ENCODE data around the gene SLC25A38. TPM values are rescaled to one million over a fixed set of nuclear protein-coding genes. Genes with fewer than 3 reads are reported as not detected.

Gene SLC25A38
- total RNA-seq, 1 experiment from 2014 or later = 26.7 TPM

- ChIA-PET POLR2A (interaction anchor here (1.6 kb wide), 1 partner anchor 10 kb away, joined by 3 read pairs; no protein-coding TSS in a partner anchor), RAD21 (ENCODE audit: low non-redundant PET in 1 of 2, low total read pairs in 2 of 2, uncharacterized antibody in 2 of 2, unreplicated experiment in 2 of 2) (no interaction called here), CTCF (no interaction called here)
- no peak overlapping the region for H2AFZ ChIP-seq (ENCODE audit: low read depth, low read length, poor library complexity, severe bottlenecking)
- no peaks in the 10 kb centered on the region for H3K9me2 ChIP-seq (ENCODE audit: insufficient read depth)
- no peak overlapping the region for H3K4me3 ChIP-seq (replicated peaks in 1 of 2; ENCODE audit: low read depth in 1 of 2, low read length in 2 of 2)
- H3K4me1 ChIP-seq (ENCODE audit: control insufficient read depth in 1 of 2, insufficient read depth in 2 of 2, low read length in 2 of 2) = peaks cover 4 to 15% of the 10 kb centered on the region in 2 experiments
- H3K9ac ChIP-seq (ENCODE audit: low read length) = no peak overlapping the region
- DNase-seq (ENCODE audit: low read depth, low spot score) = no peak
- no TSS peak for BruUV-seq (replicated peaks)
- no peaks in the 10 kb centered on the region for H4K20me1 ChIP-seq (ENCODE audit: insufficient read depth)
- peaks cover 0 to 4% of the 10 kb centered on the region in 2 experiments; a peak in 3 of 4 replicates for H3K36me3 ChIP-seq (ENCODE audit: control insufficient read depth in 1 of 2, insufficient read depth in 2 of 2, low read length in 2 of 2)
- ATAC-seq = no peak
- H3K4me2 ChIP-seq (ENCODE audit: low read length) = no peak overlapping the region
- intact Hi-C loops (cut with micrococcal nuclease) = no loop called here
- TF ChIP-seq EZH2phosphoT487 (IDR thresholded peaks at IDR 0.05; ENCODE audit: borderline replicate concordance) (no peak), SIN3A (IDR thresholded peaks at IDR 0.05; ENCODE audit: low read depth) (no peak), CEBPB (IDR thresholded peaks at IDR 0.05; ENCODE audit: low read depth) (no peak), FOSL1 (IDR thresholded peaks at IDR 0.05; ENCODE audit: low read depth) (no peak), JUND (IDR thresholded peaks at IDR 0.05) (no peak), ZFX (IDR thresholded peaks at IDR 0.05) (no peak), EZH2 (IDR thresholded peaks at IDR 0.05) (no peak), MAX (IDR thresholded peaks at IDR 0.05) (no peak), TCF7L2 (IDR thresholded peaks at IDR 0.05; ENCODE audit: borderline replicate concordance, extremely low read depth, insufficient read depth, insufficient read length) (no peak), EGR1 (IDR thresholded peaks at IDR 0.05; ENCODE audit: low read depth) (no peak), ZNF274 (IDR thresholded peaks at IDR 0.05; ENCODE audit: low read depth, low read length) (no peak)
- TF ChIP-seq, protein P1, sequence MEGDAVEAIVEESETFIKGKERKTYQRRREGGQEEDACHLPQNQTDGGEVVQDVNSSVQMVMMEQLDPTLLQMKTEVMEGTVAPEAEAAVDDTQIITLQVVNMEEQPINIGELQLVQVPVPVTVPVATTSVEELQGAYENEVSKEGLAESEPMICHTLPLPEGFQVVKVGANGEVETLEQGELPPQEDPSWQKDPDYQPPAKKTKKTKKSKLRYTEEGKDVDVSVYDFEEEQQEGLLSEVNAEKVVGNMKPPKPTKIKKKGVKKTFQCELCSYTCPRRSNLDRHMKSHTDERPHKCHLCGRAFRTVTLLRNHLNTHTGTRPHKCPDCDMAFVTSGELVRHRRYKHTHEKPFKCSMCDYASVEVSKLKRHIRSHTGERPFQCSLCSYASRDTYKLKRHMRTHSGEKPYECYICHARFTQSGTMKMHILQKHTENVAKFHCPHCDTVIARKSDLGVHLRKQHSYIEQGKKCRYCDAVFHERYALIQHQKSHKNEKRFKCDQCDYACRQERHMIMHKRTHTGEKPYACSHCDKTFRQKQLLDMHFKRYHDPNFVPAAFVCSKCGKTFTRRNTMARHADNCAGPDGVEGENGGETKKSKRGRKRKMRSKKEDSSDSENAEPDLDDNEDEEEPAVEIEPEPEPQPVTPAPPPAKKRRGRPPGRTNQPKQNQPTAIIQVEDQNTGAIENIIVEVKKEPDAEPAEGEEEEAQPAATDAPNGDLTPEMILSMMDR (IDR thresholded peaks at IDR 0.05 in 2 of 3, conservative IDR thresholded peaks at IDR 0.05 in 1 of 3; ENCODE audit: borderline replicate concordance in 1 of 3, insufficient read depth in 1 of 3, low read depth in 2 of 3, low read length in 2 of 3) = no peak
- H3K27me3 ChIP-seq (ENCODE audit: insufficient read depth, low read length) = no peaks in the 10 kb centered on the region
- H3K27ac ChIP-seq (ENCODE audit: low read depth, low read length) = no peak overlapping the region
- peaks cover 4% of the 10 kb centered on the region for H3K79me2 ChIP-seq (ENCODE audit: insufficient read depth, low read length)
- H3K9me3 ChIP-seq (ENCODE audit: control insufficient read depth in 1 of 2, insufficient read depth in 1 of 2, low read depth in 1 of 2, low read length in 2 of 2) = no peaks in the 10 kb centered on the region
These were observed 18.8 kb downstream of the SLC25A38 start for GRCh38 chr3:39401983-39402382.

All from HCT116 (cell line).